Stimulated activated naive CD8-positive, alpha-beta T cell treated with anti-CD3 and anti-CD28 coated beads, Interleukin-15, Interleukin-2, amounts not matched to agents 100 ng/mL and 50 ng/mL, for 24 hours (primary cell): ENCODE measurements around the gene GRM3.

Experiments used
- H3K27ac Mint-ChIP-seq: one replicate; pipeline ENCODE4 v1.8.0; 2021; ENCODE audit warnings: mild to moderate bottlenecking, mixed read lengths
- H3K27me3 Mint-ChIP-seq: one replicate; pipeline ENCODE4 v1.8.0; 2021; ENCODE audit warnings: mixed read lengths
- H3K36me3 Mint-ChIP-seq: one replicate; pipeline ENCODE4 v1.8.0; 2021; ENCODE audit warnings: low read depth, mixed read lengths
- H3K4me1 Mint-ChIP-seq: one replicate; pipeline ENCODE4 v1.8.0; 2021; ENCODE audit warnings: low read depth, mixed read lengths
- H3K4me3 Mint-ChIP-seq: one replicate; pipeline ENCODE4 v1.8.0; 2021; ENCODE audit warnings: mild to moderate bottlenecking, mixed read lengths
- H3K9me3 Mint-ChIP-seq: one replicate; pipeline ENCODE4 v1.8.0; 2021; ENCODE audit warnings: mixed read lengths

The GRM3 gene

DNA sequence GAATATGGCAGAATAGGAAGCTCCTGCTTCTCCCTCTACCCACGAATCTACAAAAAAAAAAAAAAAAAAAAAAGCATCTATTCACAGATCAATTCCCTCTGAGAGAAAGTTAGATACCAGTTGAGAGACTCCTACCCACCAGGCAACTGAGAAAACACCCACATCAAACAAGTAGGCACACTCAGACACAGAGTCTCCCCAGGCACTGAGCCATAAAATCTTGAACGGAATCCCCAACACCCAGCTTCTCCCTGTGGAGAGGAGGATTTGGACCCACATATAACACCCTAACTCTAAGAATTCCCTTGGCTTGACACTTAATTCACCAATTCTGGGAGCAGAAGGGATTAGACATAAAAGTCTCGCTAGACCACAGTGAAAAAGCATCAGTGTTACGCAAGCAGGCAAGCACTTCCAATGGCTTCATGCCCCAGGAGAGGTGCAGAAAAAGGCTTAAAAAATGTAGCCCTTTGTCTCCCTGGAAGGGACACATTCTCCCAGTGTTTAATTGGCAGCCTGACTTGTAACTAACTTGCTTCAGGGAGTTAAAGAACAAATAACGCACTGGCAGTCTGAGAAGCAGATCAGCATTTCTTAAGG, 223.6 kb downstream of the GRM3 start:
- Mint-ChIP-seq H3K27me3 (peaks cover 4% of the 10 kb centered on the region), H3K36me3 (peaks cover 5% of the 10 kb centered on the region), H3K4me1 (no peaks in the 10 kb centered on the region), H3K4me3 (no peak overlapping the region), H3K9me3 (peaks cover 4% of the 10 kb centered on the region), H3K27ac (no peak overlapping the region)

GRCh38 chr7:86876146-86876545, 232.4 kb downstream of the GRM3 start:
- no peak overlapping the region for H3K4me3 Mint-ChIP-seq
- no peak overlapping the region for H3K27ac Mint-ChIP-seq
- H3K36me3 Mint-ChIP-seq: no peaks in the 10 kb centered on the region
- no peaks in the 10 kb centered on the region for H3K4me1 Mint-ChIP-seq
- H3K27me3 Mint-ChIP-seq: no peaks in the 10 kb centered on the region
- H3K9me3 Mint-ChIP-seq: no peaks in the 10 kb centered on the region

DNA sequence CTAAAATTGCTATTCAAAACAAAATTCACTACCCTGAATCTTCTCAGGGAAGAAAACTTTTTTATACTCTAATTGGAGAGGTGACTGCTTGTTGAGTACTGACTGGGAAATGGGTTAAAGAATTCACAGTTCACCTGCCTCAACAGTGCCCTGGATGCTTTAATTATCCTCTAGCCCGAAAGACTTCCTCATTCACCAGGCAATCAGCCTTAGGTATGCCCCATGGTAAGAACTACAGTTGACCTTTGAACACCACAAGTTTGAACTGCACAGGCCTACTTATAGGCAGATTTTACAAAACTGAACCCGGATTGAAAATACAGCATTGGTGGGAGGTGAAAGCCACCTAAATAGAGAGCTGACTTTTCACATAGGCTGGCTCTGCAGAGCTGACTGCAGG, 240.4 kb downstream of the GRM3 start:
- Mint-ChIP-seq H3K4me1 (no peaks in the 10 kb centered on the region), H3K27ac (no peak overlapping the region), H3K27me3 (no peaks in the 10 kb centered on the region), H3K9me3 (no peaks in the 10 kb centered on the region), H3K36me3 (no peaks in the 10 kb centered on the region), H3K4me3 (no peak overlapping the region)

GRCh38 chr7:86889501-86889900, 245.8 kb downstream of the GRM3 start:
- Mint-ChIP-seq H3K36me3 (no peaks in the 10 kb centered on the region), H3K9me3 (no peaks in the 10 kb centered on the region), H3K4me3 (no peak overlapping the region), H3K27me3 (no peaks in the 10 kb centered on the region), H3K27ac (no peak overlapping the region), H3K4me1 (no peaks in the 10 kb centered on the region)

DNA sequence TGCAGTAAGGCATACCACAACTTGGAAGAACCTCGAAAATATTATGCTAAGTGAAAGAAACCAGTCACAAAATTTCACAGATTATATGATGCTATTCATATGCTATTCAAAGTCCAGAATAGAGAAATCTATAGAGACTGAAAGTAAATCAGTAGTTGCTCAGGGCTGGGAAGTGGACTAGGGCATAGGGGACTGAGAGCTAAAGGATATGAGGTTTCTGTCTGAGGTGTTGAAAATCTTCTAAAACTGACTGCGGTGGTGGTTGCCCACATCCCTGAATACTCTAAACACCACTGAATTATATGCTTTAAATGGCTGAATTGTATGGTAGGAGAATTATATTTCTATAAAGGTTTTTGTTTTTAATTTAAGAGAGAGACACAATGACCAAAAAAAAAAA, 254.5 kb downstream of the GRM3 start:
- Mint-ChIP-seq H3K4me3 (no peak overlapping the region), H3K27ac (no peak overlapping the region), H3K27me3 (no peaks in the 10 kb centered on the region), H3K36me3 (no peaks in the 10 kb centered on the region), H3K9me3 (no peaks in the 10 kb centered on the region), H3K4me1 (no peaks in the 10 kb centered on the region)

- Mint-ChIP-seq H3K4me3 (no peak overlapping the region), H3K36me3 (no peaks in the 10 kb centered on the region), H3K27ac (no peak overlapping the region), H3K4me1 (no peaks in the 10 kb centered on the region), H3K27me3 (no peaks in the 10 kb centered on the region), H3K9me3 (no peaks in the 10 kb centered on the region)
Measured at GRCh38 chr7:86900886-86901285, 257.2 kb downstream of the GRM3 start.

- Mint-ChIP-seq H3K9me3 (no peaks in the 10 kb centered on the region), H3K27ac (no peak overlapping the region), H3K27me3 (no peaks in the 10 kb centered on the region), H3K4me3 (no peak overlapping the region), H3K4me1 (no peaks in the 10 kb centered on the region), H3K36me3 (no peaks in the 10 kb centered on the region)
Measured at GRCh38 chr7:86904949-86905834, 261.5 kb downstream of the GRM3 start.

DNA sequence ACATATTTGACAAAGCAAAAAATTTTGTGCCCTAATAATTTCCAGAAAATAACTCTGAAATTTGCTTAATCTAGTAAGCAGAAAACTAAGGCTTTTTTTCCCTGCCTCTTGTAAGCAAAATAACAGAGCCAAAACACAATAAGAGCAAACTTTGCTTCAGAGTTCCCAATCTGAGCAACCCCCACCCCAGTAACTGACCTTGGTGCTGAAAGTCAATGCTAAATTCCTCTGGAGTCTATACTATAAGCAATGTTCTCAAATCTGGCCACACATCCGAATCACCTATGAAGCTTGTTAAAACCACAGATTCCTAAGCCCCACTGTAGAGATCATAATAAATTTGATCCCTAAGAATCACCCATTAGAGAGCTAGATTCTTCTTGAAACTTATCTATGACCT, 265.2 kb downstream of the GRM3 start:
- Mint-ChIP-seq H3K4me3 (no peak overlapping the region), H3K4me1 (no peaks in the 10 kb centered on the region), H3K27me3 (no peaks in the 10 kb centered on the region), H3K36me3 (no peaks in the 10 kb centered on the region), H3K27ac (no peak overlapping the region), H3K9me3 (no peaks in the 10 kb centered on the region)

DNA sequence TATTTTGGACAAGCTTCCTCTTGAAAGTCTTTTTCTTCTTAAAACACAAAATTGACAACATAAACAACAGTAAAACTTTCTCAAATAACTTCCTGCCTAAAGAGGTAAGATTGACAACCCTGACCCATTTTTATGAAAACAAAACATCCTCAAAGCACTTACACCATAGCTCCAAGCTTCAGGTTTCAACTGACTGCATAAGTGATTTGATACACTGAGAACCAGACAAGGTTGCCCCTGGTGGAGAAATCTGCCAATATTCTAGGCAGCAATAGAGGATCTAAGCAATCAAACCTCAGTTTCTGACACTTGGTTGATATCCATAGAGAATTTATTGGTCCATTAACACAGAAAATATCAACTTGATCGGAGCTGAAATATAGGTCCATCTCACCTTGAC, 267.9 kb downstream of the GRM3 start:
- Mint-ChIP-seq H3K4me3 (no peak overlapping the region), H3K27ac (no peak overlapping the region), H3K9me3 (no peaks in the 10 kb centered on the region), H3K4me1 (peaks cover 7% of the 10 kb centered on the region), H3K36me3 (no peaks in the 10 kb centered on the region), H3K27me3 (no peaks in the 10 kb centered on the region)

GRCh38 chr7:86913709-86914108, 270.0 kb downstream of the GRM3 start:
- H3K27me3 Mint-ChIP-seq: no peaks in the 10 kb centered on the region
- no peak overlapping the region for H3K27ac Mint-ChIP-seq
- H3K9me3 Mint-ChIP-seq: no peaks in the 10 kb centered on the region

More at GRCh38 chr7:86913709-86914108, 270.0 kb downstream of the GRM3 start:
- no peak overlapping the region for H3K4me3 Mint-ChIP-seq
- H3K36me3 Mint-ChIP-seq: no peaks in the 10 kb centered on the region
- H3K4me1 Mint-ChIP-seq: peaks cover 7% of the 10 kb centered on the region
